NT2/D1 (cell line): Measurements from ENCODE around the gene WDR19.
"Not testable (repeated sequence)": the region's sequence is repeated elsewhere in the genome, so short reads cannot be mapped to it uniquely, and the experiment has no call there.

Experiments used
- SUZ12 ChIP-seq: IDR thresholded peaks from 2 replicates; pipeline ENCODE4 v1.6.1; 2011; ENCODE audit not compliant: insufficient read length, insufficient read depth; ENCODE audit errors: extremely low read depth
- ZNF274 ChIP-seq: IDR thresholded peaks from 2 replicates; pipeline ENCODE4 v1.6.1; 2011; ENCODE audit warnings: mild to moderate bottlenecking, low read depth, low read length

DNA sequence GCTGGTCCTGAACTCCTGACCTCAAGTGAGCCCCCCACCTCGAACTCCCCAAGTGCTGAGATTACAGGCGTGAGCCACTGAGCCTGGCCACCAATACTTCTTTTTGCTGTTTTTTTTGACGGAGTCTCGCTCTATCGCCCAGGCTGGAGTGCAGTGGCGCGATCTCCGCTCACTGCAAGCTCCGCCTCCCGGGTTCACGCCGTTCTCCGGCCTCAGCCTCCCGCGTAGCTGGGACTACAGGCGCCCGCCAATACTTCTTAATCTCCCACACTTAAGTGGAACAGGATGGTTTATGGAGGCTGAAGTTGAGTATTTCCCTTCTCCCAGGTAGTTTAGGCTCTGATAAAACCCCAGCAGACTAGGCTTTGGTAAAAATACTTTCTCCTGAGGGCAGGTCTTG lies 1.7 kb upstream of the WDR19 start:
- TF ChIP-seq SUZ12, ZNF274: not testable (repeated sequence)
